Aorta (tissue), 5 donors: ENCODE measurements around the gene OR2F2. TPM values are rescaled to one million over a fixed set of nuclear protein-coding genes. Genes with fewer than 3 reads are reported as not detected.

ENCODE experiments used
- ATAC-seq: fragments of 200-7000 bp; cut with Tn5 transposase; one replicate; pipeline ENCODE4 v1.9.1; 2022; ENCODE audit warnings: moderate library complexity; ENCODE audit not compliant: low FRiP score
- DNase-seq, 2 donors: peaks; one replicate each; pipeline ENCODE4 v3.0.0-alpha.2; 2020
- H3K27ac ChIP-seq, 2 donors: one replicate each; pipeline ENCODE4 v1.5.1; 2013; ENCODE audit warnings: low read length in 2 of 2, mild to moderate bottlenecking in 2 of 2, moderate library complexity in 2 of 2, control low read depth in 1 of 2, inconsistent platforms in 1 of 2, low read depth in 1 of 2
- H3K27me3 ChIP-seq, 2 donors: one replicate each; pipeline ENCODE4 v1.6.1; 2013; ENCODE audit warnings: control low read depth in 1 of 2, low read length in 1 of 2, mild to moderate bottlenecking in 1 of 2, moderate library complexity in 1 of 2; ENCODE audit not compliant: insufficient read depth in 2 of 2, control insufficient read depth in 1 of 2
- H3K36me3 ChIP-seq, 2 donors: one replicate each; pipeline ENCODE4 v1.6.1; 2013; ENCODE audit warnings: control low read depth in 1 of 2, low read length in 1 of 2, mild to moderate bottlenecking in 1 of 2; ENCODE audit not compliant: insufficient read depth in 2 of 2, control insufficient read depth in 1 of 2
- H3K4me1 ChIP-seq, 2 donors: one replicate each; pipeline ENCODE4 v1.6.1; 2013; ENCODE audit warnings: low read length in 2 of 2, control low read depth in 1 of 2, mild to moderate bottlenecking in 1 of 2, moderate library complexity in 1 of 2; ENCODE audit not compliant: insufficient read depth in 2 of 2, control insufficient read depth in 1 of 2
- H3K4me3 ChIP-seq, 2 donors: one replicate each; pipeline ENCODE4 v1.5.1; 2013; ENCODE audit warnings: low read length in 2 of 2, control low read depth in 1 of 2, mild to moderate bottlenecking in 1 of 2
- H3K9me3 ChIP-seq: one replicate; pipeline ENCODE4 v1.6.1; 2013; ENCODE audit warnings: mild to moderate bottlenecking, low read length; ENCODE audit not compliant: control insufficient read depth
- WGBS, 2 donors: extraction: QIAGEN DNeasy Blood & Tissue Kit; methylation state at CpG; one replicate each; pipeline ENCODE4 v1.1.7; 2013; 5-methylcytosine and 5-hydroxymethylcytosine counted together
- intact Hi-C, 2 donors: fragments of 100-400 bp; cut with DNase I; formaldehyde crosslinking; loops; one replicate each; pipeline versions ENCODE4 v1.14.2 to v1.15.0; 2022
- polyA plus RNA-seq, 2 donors: library from polyadenylated mRNA; stranded (reverse); fragments of 200-250 nt; gene quantifications; one replicate each; pipeline ENCODE4 v1.2.3, GENCODE V29; 2013
- total RNA-seq, 2 donors: library from RNA; stranded (reverse); fragmentation: NEBNext Ultra II Directional; extraction: Animal tissue kit (Norgen Biotek cat#: 25700); gene quantifications; one replicate each; pipeline ENCODE4 v1.2.1, GENCODE V29; 2021
- donor health status: healthy with polysubstance abuse.
- donor health status: Bipolar disorder and iron deficiency.
- donor health status: DM: no; HTN: no; CAD: no.
- donor health status: DM: no; HTN: no; CAD: no.
- donor health status: DM: yes; HTN: yes; CAD: no.

Gene OR2F2
- total and polyA plus RNA-seq, 4 donors: not detected

DNA sequence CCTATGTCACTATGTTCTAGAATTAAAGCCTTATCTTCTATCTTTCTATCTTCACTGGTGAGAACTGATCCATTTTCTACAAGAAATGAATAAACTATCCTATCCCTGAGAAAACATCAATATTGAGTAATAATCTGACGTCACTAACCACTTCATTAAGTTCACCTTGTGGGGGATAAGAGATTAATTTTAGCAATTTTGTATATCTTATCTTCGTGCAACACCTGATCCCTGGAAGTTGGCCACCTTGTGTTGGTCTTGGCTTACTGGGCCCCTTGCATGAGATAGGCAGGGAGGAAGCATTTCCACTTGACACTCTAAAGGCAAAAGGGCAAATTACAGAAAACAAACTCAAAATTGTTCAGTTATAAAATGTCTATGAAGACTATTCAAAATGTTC is 45.0 kb downstream of the OR2F2 start:
- Histone ChIP-seq H3K4me1 (peaks cover 0 to 1% of the 10 kb centered on the region in 2 donors), H3K27me3 (no peaks in the 10 kb centered on the region), H3K9me3 (no peaks in the 10 kb centered on the region), H3K4me3 (no peak overlapping the region), H3K36me3 (no peaks in the 10 kb centered on the region), H3K27ac (no peak overlapping the region)
- intact Hi-C loops: no loop called here
- ATAC-seq: no peak
- no peak for DNase-seq
- 63 to 64% methylated on average over 2 of the region's 2 CpGs for WGBS, 2 donors

DNA sequence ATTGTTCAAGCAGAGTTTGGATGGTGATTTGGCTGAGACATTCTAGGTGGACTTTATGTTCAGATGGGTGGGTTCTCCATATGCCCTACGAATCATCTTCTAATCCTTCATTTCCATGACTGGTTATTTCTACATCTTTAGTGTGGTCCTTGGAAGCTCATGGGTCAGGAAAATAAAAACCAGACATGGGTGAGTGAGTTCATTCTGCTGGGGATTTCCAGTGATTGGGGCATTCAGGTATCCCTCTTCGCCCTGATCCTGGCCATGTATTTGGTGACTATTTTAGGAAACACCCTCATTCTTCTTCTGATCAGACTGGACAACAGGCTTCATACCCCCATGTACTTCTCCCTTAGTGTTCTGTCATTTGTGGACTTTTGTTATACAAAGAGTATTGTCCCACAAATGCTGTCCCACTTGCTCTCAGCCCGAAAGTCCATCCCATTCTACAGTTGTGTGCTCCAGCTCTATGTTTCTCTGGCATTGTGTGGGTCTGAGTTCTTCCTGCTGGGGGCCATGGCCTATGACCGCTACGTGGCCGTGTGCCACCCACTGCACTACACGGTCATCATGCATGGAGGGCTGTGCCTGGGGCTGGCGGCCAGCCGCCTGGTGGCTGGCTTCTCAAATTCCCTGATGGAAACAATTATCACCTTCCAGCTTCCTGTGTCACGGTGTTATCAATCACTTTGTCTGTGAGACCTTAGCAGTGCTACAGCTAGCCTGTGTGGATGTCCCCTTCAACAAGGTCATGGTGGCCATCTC is 45.9 kb downstream of the OR2F2 start:
- Histone ChIP-seq H3K36me3 (no peaks in the 10 kb centered on the region), H3K27me3 (no peaks in the 10 kb centered on the region), H3K9me3 (no peaks in the 10 kb centered on the region), H3K4me1 (peaks cover 0 to 1% of the 10 kb centered on the region in 2 donors), H3K27ac (no peak overlapping the region), H3K4me3 (no peak overlapping the region)
- intact Hi-C loops: no loop called here
- ATAC-seq (no peak), DNase-seq (no peak)
- 91 to 92% methylated on average over 10 of the region's 10 CpGs for WGBS, 2 donors

DNA sequence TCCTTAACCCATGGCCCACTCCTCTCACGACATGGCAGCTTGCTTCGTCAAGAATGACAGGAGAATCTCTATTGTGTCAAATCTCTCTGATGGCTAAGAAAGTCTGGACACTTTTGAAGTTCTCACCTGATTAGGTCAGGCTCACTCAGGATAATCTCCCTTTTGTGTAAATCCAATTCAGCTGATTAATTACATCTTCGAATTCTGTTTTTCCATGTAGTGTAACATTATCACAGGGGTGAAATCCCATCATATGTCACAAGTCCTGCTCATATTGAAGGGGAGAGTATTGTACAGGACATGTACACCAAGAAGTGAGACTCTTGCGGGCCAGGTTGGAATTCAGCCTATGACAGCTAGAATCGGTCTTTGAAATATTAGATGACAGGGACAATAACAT is 48.9 kb downstream of the OR2F2 start:
- 93 to 95% methylated on average over 5 of the region's 5 CpGs for WGBS, 2 donors
- ATAC-seq: no peak
- intact Hi-C loops: no loop called here

More for the DNA sequence above, 48.9 kb downstream of the OR2F2 start:
- no peaks in the 10 kb centered on the region for H3K27me3 ChIP-seq
- H3K9me3 ChIP-seq: no peaks in the 10 kb centered on the region
- H3K4me1 ChIP-seq: peaks cover 0 to 1% of the 10 kb centered on the region in 2 donors
- no peaks in the 10 kb centered on the region for H3K36me3 ChIP-seq
- no peak for DNase-seq
- H3K27ac ChIP-seq: no peak overlapping the region
- no peak overlapping the region for H3K4me3 ChIP-seq

Other genes starting within 250 kb of the OR2F2 start
- 1 to 10 TPM in 1 of 2 donors, under 1 TPM in 1; 0.36 to 1.2 TPM for gene CTAGE6, start 177.5 kb upstream of the OR2F2 start, total RNA-seq
- gene CTAGE6, start 177.5 kb upstream of the OR2F2 start, polyA plus RNA-seq: under 1 TPM in 1 of 2 donors, not detected in 1; 0.15 TPM
- gene TCAF1, start 33.1 kb upstream of the OR2F2 start, total RNA-seq: 10 to 100 TPM; 42.1 to 58.6 TPM
- 10 to 100 TPM in 1 of 2 donors, 1 to 10 TPM in 1; 7.5 to 14.5 TPM for gene TCAF1, start 33.1 kb upstream of the OR2F2 start, polyA plus RNA-seq
- not detected for gene OR2F1, start 19.6 kb downstream of the OR2F2 start, total RNA-seq
- gene OR2F1, start 19.6 kb downstream of the OR2F2 start, polyA plus RNA-seq: not detected
- gene OR6B1, start 65.1 kb downstream of the OR2F2 start, total RNA-seq: not detected
- gene OR6B1, start 65.1 kb downstream of the OR2F2 start, polyA plus RNA-seq: not detected
- not detected for gene OR2A5, start 113.7 kb downstream of the OR2F2 start, total RNA-seq
- gene OR2A5, start 113.7 kb downstream of the OR2F2 start, polyA plus RNA-seq: not detected
- not detected for gene OR2A25, start 134.6 kb downstream of the OR2F2 start, total RNA-seq
- not detected for gene OR2A25, start 134.6 kb downstream of the OR2F2 start, polyA plus RNA-seq
- gene OR2A12, start 151.0 kb downstream of the OR2F2 start, total RNA-seq: not detected
- not detected for gene OR2A12, start 151.0 kb downstream of the OR2F2 start, polyA plus RNA-seq
- gene OR2A2, start 174.3 kb downstream of the OR2F2 start, total RNA-seq: not detected
- not detected for gene OR2A2, start 174.3 kb downstream of the OR2F2 start, polyA plus RNA-seq
- not detected for gene OR2A14, start 187.9 kb downstream of the OR2F2 start, total RNA-seq
- not detected for gene OR2A14, start 187.9 kb downstream of the OR2F2 start, polyA plus RNA-seq
- 1 to 10 TPM in 1 of 2 donors, not detected in 1; 4.3 TPM for gene CTAGE4, start 248.2 kb downstream of the OR2F2 start, total RNA-seq
- gene CTAGE4, start 248.2 kb downstream of the OR2F2 start, polyA plus RNA-seq: 1 to 10 TPM; 1.5 to 2.0 TPM